ENCODE measurements around the gene RNASE11. TPM values are rescaled to one million over a fixed set of nuclear protein-coding genes. Genes with fewer than 3 reads are reported as not detected.

The RNASE11 gene
- total and polyA plus RNA-seq, 9 of the 15 experiments (the other 6 are each of a cell fraction or from before 2014, with no cell fraction given), result 0.16 to 0.29 (median 0.22) TPM; not detected in 6

DNA sequence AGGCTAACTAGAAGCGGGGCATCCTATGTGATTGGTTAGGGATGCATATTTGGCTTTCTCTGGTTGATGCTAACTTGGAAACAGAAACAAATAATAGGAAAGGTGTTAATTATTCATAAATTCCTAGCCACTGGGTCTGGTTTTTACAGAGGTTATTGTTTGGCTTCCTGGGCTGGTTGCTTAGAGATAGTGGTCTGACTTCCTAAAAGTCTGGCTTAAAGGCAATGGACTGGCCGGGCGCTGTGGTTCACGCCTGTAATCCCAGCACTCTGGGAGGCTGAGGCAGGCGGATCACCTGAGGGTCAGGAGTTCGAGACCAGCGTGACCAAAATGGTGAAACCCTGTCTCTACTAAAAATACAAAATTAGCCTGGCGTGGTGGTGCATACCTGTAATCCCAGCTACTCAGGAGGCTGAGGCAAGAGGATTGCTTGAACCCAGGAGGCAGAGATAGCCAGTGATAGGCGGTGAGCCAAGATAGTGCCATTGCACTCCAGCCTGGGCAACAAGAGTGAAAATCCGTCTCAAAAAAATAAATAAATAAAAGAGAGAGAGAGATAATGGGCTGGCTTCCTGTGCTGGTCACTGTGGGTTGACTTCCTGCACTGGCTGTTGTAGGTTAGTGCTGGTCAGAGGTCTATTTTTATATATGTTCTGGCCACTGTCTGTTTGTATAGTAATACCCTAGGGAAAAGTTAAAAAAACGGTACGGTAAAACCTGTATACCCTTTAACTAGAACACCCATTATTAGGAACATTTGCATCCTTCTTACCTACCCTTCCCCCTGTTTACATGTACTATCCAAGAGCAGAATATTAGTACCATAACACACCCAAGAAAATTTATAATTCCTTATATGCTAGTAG lies 29.6 kb upstream of the RNASE11 start:
- in situ Hi-C loops (cut with MboI), result no loop called here
- Histone ChIP-seq H3K36me3 (ENCODE audit: control insufficient read depth, insufficient read depth, low read length) (no peaks in the 10 kb centered on the region), H3K27ac (ENCODE audit: extremely low read depth, low read depth, low read length) (peak overlapping the region; percentile 57; the same call in 1 of the 3 replicates), H3K27me3 (ENCODE audit: control insufficient read depth in 2 of 2, insufficient read depth in 2 of 2, low read length in 2 of 2) (no peaks in the 10 kb centered on the region), H3K4me1 (replicated peaks in 1 of 2; ENCODE audit: control insufficient read depth in 2 of 2, insufficient read depth in 2 of 2, low read length in 2 of 2) (peaks cover 5 to 18% of the 10 kb centered on the region in 2 experiments; a peak in 3 of 5 replicates), H3K9me1 (ENCODE audit: control insufficient read depth, insufficient read depth, low read length) (no peaks in the 10 kb centered on the region), H4K20me1 (replicated peaks; ENCODE audit: control insufficient read depth, insufficient read depth, low read length) (no peaks in the 10 kb centered on the region), H2AFZ (ENCODE audit: low read depth, low read length) (0 out of 2 replicates have a peak overlapping the region, but pooled peaks have one; percentile 31), H3K79me2 (ENCODE audit: control insufficient read depth, insufficient read depth, low read length) (no peaks in the 10 kb centered on the region), H3K4me3 (no peak overlapping the region), H3K9ac (ENCODE audit: insufficient read depth in 1 of 2, low read depth in 2 of 2, low read length in 2 of 2) (no peak overlapping the region), H3K9me3 (replicated peaks; ENCODE audit: control insufficient read depth, insufficient read depth, low read depth, low read length) (no peaks in the 10 kb centered on the region), H3K4me2 (ENCODE audit: insufficient read depth, low read length) (no peak overlapping the region)
- no TSS peak for BruUV-seq (replicated peaks)
- ChIA-PET POLR2A (no interaction called here), CTCF (ENCODE audit: low intra/inter-chr PET ratio) (no interaction called here)
- 56% methylated on average over 11 of the region's 12 CpGs for WGBS (ENCODE audit: insufficient coverage, low coverage, missing lambda C conversion rate)
- FAIRE-seq (no peak), ATAC-seq (no peak), DNase-seq (ENCODE audit: extremely low read depth in 1 of 4, low spot score in 3 of 4) (no peak)
- intact Hi-C loops (cut with micrococcal nuclease), result no loop called here
- TF ChIP-seq NFIC (IDR thresholded peaks at IDR 0.05) (peak; percentile 31; the same call in 1 of the 2 replicates), ETV1 (tag; conservative IDR thresholded peaks at IDR 0.05; ENCODE audit: low read depth) (peak; percentile 55), RBFOX2 (IDR thresholded peaks at IDR 0.05; ENCODE audit: low read depth, low read length) (no peak)

DNA sequence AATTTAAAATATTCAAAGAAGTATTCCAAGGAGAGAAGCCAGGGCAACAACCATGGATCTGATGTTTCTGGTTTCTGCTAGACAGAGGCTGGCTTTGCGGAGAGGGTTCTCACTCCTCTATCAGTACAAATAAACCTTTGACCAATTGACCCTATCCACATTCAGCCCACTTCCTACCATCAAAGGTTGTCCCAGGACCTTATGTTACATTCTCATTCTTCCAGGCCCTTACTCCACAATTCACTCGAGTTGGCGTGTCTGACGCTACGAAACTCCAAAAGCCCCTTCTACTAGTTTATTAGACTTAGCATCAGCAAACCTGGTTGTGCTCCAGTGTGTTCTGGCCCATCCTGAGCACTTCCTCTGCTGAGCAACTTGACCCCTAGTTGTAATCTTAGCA lies 28.2 kb upstream of the RNASE11 start:
- H3K79me2 ChIP-seq (ENCODE audit: control insufficient read depth, insufficient read depth, low read length), result no peaks in the 10 kb centered on the region
- ATAC-seq, result no peak
- DNase-seq (ENCODE audit: extremely low read depth in 1 of 4, low spot score in 3 of 4), result no peak
- H3K4me2 ChIP-seq (ENCODE audit: insufficient read depth, low read length), result no peak overlapping the region
- ChIA-PET POLR2A (no interaction called here), CTCF (ENCODE audit: low intra/inter-chr PET ratio) (no interaction called here)
- no peaks in the 10 kb centered on the region for H3K9me3 ChIP-seq (replicated peaks; ENCODE audit: control insufficient read depth, insufficient read depth, low read depth, low read length)
- H3K4me1 ChIP-seq (replicated peaks in 1 of 2; ENCODE audit: control insufficient read depth in 2 of 2, insufficient read depth in 2 of 2, low read length in 2 of 2), result peaks cover 5 to 20% of the 10 kb centered on the region in 2 experiments; a peak in 3 of 5 replicates
- no peak overlapping the region for H3K9ac ChIP-seq (ENCODE audit: insufficient read depth in 1 of 2, low read depth in 2 of 2, low read length in 2 of 2)
- no peaks in the 10 kb centered on the region for H3K36me3 ChIP-seq (ENCODE audit: control insufficient read depth, insufficient read depth, low read length)
- no peak overlapping the region for H3K4me3 ChIP-seq
- no peaks in the 10 kb centered on the region for H4K20me1 ChIP-seq (replicated peaks; ENCODE audit: control insufficient read depth, insufficient read depth, low read length)
- no peak overlapping the region for H3K27ac ChIP-seq (ENCODE audit: extremely low read depth, low read depth, low read length)
- H3K27me3 ChIP-seq (ENCODE audit: control insufficient read depth in 2 of 2, insufficient read depth in 2 of 2, low read length in 2 of 2), result no peaks in the 10 kb centered on the region
- no peak for FAIRE-seq
- 91% methylated on average over 5 of the region's 5 CpGs for whole genome bisulfite sequencing (ENCODE audit: insufficient coverage, low coverage, missing lambda C conversion rate)
- no peaks in the 10 kb centered on the region for H3K9me1 ChIP-seq (ENCODE audit: control insufficient read depth, insufficient read depth, low read length)
- in situ Hi-C loops (cut with MboI) (no loop called here), intact Hi-C loops (cut with micrococcal nuclease) (no loop called here)
- no peak overlapping the region for H2AFZ ChIP-seq (ENCODE audit: low read depth, low read length)
- BruUV-seq (replicated peaks), result no TSS peak
- TF ChIP-seq BMI1 (IDR thresholded peaks at IDR 0.05; ENCODE audit: low read length), result no peak
- no peak for TF ChIP-seq ZNF347 (CRISPR knock-in tag; IDR thresholded peaks at IDR 0.05; ENCODE audit: low read depth)
- no peak for TF ChIP-seq FOSL1 (tag; conservative IDR thresholded peaks at IDR 0.05)
- TF ChIP-seq HDAC6 (IDR thresholded peaks at IDR 0.05; ENCODE audit: low read depth, low read length), result no peak
- TF ChIP-seq, protein P1, sequence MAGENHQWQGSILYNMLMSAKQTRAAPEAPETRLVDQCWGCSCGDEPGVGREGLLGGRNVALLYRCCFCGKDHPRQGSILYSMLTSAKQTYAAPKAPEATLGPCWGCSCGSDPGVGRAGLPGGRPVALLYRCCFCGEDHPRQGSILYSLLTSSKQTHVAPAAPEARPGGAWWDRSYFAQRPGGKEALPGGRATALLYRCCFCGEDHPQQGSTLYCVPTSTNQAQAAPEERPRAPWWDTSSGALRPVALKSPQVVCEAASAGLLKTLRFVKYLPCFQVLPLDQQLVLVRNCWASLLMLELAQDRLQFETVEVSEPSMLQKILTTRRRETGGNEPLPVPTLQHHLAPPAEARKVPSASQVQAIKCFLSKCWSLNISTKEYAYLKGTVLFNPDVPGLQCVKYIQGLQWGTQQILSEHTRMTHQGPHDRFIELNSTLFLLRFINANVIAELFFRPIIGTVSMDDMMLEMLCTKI (IDR thresholded peaks at IDR 0.05; ENCODE audit: partially characterized antibody), result no peak
- no peak for TF ChIP-seq KDM2B (CRISPR knock-in tag; IDR thresholded peaks at IDR 0.05)
- TF ChIP-seq ZNF354B (CRISPR knock-in tag; IDR thresholded peaks at IDR 0.05), result no peak
- no peak for TF ChIP-seq ZNF3 (CRISPR knock-in tag; IDR thresholded peaks at IDR 0.05)
- no peak for TF ChIP-seq CBFA2T2 (conservative IDR thresholded peaks at IDR 0.05)
- TF ChIP-seq EGR1 (conservative IDR thresholded peaks at IDR 0.05), result no peak
- TF ChIP-seq HOXB6 (CRISPR knock-in tag; IDR thresholded peaks at IDR 0.05; ENCODE audit: borderline replicate concordance), result no peak
- no peak for TF ChIP-seq ZNF184 (CRISPR knock-in tag; IDR thresholded peaks at IDR 0.05)
- no peak for TF ChIP-seq SMAD1 (IDR thresholded peaks at IDR 0.05; ENCODE audit: low read depth, low read length, partially characterized antibody)

Measured in K562 (cell line).